Loucy (cell line): ENCODE data around the gene RBM6.

Source experiments
- CTCF ChIP-seq: fragments of 200-600 bp; sonication (generic); conservative IDR thresholded peaks from 2 replicates; pipeline ENCODE4 v1.5.1; 2014; ENCODE audit warnings: mild to moderate bottlenecking, antibody characterized with exemption, low read length
- EZH2phosphoT487 ChIP-seq: fragments of 200-600 bp; IDR thresholded peaks from 2 replicates; pipeline ENCODE4 v1.6.1; 2018; ENCODE audit warnings: antibody characterized with exemption, mild to moderate bottlenecking, moderate library complexity, borderline replicate concordance

GRCh38 chr3:50123394-50124051 is 183.6 kb downstream of the RBM6 start:
- TF ChIP-seq CTCF (no peak), EZH2phosphoT487 (no peak)
